Stimulated activated CD4-positive, alpha-beta T cell treated with anti-CD3 and anti-CD28 coated beads, Interleukin-12 subunit alpha, Interleukin-12 subunit beta, amount 100 ng/mL, for 24 hours (primary cell): ENCODE data around the gene TGFBR3.
"Not testable (repeated sequence)": the region's sequence is repeated elsewhere in the genome, so short reads cannot be mapped to it uniquely, and the experiment has no call there.

Source experiments
- DNase-seq, 2 experiments: peaks; one replicate each; pipeline ENCODE4 v3.0.0-alpha.2; 2020; ENCODE audit warnings: low read depth in 2 of 2

TGFBR3 gene

DNA sequence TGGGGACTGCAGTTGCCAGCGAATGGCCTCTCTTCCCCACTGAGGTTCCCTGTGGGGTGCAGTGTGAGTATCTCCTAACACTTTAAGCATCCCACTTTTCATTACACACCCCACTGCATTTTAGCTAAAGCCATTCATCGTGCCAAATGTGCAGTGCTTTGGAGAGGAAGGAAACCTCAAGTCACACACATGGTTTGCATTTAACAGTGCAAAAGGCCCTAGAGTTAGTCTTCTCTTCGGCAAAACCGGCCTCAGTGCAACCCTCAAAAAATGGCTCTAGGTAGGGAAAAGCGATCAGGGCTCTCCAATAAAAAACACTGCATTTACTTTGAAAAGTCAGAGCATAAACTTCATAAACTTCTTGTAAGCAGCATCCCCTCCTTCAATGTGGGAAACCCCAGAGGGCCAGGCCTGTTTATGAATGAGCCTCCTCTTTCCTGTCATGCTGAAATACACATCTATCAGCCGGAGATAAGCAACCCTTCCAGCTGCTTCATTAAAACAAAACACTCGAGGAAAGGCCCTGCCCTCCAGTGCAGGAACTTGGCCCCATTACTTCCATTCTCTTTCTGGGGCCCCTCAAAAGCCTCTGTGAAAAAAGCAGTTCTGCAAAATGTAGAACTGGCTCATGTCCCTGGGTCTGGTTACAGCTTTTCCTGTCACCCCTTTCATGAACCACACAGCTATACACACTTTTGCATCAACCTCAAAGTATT is 201.3 kb downstream of the TGFBR3 start:
- no peak for DNase-seq

DNA sequence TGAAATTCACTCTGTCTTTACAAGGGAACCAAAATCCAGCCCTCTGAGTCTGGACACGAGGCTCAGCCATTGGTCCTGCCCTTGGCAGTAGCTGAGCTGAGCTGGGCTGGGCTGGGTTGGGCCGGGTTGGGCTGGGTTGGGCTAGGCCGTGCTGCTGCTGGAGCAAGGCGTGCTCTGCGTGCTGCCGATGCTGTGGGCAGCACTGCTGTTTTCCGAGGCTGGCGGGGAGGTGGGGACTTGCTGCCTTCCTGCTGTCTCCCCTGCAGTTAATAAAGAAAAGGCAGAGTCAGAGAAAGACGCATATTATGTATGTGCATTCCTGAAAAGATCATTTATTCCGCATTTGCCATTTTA is 202.4 kb downstream of the TGFBR3 start:
- DNase-seq, result no peak

DNA sequence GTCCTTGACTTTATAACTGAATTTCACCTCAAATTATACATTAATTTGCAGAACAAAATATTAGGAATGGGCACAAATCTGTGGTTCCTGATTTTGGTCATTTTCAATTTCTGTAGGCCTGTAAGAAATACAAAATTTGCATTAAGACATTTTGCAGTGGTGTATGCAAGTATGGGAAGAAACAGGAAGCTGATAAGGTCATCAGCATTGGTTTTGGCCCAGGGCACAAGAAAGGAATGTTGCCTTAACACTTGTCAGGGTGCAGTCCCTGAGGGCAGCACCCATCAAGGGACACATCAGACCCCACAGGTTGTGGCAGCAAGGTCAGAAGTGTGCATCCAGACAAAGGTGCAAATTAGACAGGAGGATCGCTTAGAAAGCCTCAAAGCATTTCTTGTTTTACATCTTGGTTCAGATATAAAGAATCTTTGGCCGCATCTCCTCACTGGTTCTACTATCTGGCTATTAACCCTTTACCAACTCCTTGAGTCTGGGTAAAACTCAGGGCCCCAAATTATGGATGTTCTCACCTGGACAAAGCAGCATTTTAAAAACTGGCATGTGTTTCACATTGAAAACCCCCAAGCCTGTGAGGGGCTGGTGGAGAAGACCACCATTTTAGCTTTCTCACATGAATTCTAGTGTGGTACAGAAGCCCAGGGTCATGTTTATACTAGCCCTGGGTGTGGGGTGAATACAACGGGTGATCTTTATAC is 202.9 kb downstream of the TGFBR3 start:
- DNase-seq, result no peak

DNA sequence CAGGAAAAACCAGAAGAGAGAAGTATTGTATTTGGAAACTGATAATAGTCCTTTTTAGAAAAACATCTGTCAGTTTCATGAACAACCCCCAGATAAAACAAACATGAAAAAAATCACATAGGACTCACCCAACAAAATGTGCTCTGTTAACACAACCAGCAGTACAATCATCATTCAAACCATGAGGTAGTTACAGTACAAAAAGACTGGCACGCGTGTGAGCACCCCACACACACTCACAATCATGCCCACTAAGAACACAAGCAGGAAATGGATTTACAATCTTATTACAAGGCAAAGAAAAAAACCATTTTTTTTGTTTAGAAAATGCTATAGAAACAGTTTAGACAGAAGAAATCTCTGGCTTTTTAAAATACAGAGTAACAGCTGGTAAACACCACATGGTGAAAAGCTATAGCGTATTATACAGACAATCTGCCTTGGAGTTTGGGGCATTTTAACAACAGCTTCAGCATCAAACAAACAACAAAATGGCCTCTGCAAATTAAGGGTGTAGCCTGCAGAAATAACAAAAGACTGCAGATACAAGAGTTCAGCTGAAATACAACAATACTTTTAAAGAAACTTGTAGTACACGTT is 205.3 kb downstream of the TGFBR3 start:
- no peak for DNase-seq

DNA sequence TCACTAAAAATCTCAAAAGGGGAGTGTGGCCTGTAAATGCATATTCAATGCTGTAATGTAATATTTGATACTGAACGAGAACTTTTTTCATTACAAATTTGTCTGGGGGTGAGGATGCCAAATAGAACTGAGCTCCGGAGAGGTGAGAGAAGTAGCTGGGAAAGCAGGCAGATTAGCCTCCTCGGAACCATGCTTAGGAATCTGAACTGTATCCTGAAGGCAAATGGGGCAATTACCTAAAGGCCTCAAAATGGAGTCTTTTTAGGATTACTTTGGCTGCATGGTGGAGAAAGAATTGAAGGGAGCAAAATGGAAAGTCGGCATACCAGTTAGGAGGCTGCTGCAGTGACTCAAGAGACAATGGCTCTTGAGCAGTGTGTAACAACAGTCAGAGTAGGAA is 206.5 kb downstream of the TGFBR3 start:
- no peak for DNase-seq

DNA sequence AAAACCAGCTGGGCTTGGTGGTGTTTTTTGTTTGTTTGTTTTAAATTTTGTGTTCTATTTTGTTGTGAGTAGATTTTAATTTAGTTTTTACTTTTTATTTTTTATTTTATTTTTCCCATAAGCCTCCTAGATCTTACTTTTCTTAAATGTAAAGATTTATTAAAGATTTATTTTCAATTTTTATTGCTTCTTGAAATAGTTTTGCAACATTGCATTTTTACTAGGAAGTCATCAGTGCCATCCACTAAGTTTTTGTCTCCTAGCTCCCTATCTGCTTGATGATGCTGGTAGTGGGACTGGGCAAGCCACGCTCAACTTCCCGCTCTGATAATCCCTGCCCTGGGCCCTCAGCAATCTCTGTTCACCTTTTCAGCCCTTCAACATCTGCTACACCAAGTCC is 209.9 kb downstream of the TGFBR3 start:
- no peak for DNase-seq

DNA sequence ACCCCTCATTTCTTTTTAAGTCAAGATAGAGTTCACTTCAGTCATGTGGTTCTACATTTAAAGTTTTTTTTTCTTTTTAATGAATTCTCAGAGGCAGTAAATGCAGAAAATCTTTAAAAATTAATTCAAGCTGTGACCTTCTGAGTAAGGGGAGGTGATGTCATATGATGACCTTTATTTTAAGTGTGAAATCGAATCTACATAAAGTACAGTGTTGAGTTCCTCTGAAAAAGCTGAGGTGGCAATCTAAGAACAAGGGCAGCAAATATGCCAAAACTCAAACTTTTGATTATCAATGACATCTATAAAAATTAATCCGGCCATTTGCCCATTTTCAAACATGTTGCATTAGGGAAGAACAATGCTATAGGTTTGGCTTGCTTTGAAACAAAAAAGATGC is 211.8 kb downstream of the TGFBR3 start:
- DNase-seq, result no peak

DNA sequence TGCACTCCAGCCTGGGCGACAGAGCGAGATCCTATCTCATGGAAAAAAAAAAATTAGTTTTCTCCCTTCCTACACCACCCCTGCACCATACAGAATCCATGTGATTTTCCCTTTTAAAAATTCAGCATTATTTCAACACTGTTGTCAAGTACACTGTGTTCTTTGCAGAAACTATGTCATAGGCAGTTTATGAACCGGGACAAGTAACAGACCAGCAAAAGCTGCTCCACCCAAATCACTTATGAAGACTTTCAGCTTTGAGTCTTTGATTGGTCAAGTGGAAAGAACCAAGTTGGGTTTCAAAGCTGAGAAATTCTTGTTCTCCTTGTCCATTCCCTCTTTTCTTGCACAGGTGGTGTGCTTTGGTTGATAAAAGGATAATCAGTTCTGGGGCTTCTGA is 212.3 kb downstream of the TGFBR3 start:
- no peak for DNase-seq

DNA sequence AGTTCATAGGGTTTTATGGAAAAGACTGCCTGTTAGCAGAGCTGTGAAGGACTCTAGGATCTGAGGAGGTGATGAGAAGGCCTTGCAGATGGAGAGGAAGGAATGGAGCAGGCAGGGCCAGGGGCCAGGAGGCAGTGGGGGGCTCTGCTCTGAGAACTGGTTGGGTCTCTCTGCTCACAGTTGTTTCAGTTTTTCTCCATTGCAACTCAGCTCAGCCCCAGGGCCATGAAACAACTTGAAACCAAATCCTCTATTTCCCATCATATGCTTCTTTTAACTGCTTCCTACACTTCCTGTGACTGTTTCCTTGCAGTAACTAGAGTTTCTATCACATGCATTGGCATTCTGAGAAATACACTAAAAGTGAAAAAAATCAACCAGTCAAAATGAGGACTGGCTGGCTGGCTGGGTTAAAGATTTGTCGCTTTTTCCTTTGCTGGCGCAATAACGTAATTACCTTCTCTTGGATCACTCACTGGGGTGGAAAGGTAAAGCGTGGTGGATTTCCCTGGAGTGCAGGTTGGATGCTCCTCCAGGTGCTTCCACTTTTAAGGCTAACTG is 213.3 kb downstream of the TGFBR3 start:
- no peak for DNase-seq

DNA sequence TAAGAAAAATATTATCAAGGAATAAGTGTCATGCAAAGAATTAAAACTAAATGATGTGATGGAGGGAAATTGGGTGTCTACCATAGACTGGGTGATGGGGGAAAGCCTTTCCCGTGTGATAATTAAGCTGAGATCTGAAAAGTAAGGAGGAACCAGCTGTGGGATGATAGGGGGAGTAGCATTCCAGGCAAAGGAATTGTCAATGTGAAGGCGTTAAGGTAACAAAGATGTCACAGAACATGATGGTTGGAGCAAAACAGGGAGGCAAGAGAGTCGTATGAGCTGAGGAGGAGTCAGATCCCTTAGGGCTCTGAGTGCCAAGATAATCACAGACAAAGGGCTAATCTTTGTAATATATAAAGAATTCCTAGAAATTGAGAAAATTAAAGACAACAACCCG is 215.2 kb downstream of the TGFBR3 start:
- no peak for DNase-seq

DNA sequence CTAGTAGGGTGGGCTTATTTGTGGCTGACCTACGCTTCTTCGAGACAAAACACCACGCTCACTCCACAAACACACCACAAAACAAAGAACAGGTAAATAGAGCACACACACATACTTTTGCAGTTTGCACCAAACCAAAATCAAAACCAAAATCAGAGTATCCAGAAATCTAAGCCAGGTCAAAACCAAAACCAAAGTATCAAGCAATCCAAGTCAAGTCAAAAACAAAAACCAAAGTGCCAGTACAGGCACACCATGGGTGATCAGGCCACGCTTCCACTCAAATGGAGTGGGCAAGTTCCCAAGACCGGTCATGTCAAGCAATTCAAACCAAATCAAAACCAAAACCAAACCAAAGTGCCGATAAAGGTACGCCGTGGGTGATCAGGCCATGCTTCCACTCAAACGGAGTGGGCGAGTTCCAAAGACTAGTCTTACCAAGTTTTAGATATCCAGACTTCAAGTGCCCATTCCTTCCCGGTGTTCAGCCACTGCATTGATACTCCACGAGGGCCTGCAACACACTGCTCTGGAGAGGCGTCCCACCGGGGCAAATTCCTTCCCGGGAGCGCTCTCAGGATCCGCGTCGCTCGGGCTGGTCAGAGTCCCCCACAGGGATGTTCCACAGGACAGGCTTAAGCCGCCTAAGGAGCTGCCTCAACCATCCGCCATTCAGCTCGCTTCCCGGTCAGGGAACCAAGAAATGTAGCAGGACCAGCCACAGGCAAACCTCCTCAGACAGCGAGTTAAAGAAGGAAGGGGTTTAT is 216.2 kb downstream of the TGFBR3 start:
- no peak for DNase-seq

DNA sequence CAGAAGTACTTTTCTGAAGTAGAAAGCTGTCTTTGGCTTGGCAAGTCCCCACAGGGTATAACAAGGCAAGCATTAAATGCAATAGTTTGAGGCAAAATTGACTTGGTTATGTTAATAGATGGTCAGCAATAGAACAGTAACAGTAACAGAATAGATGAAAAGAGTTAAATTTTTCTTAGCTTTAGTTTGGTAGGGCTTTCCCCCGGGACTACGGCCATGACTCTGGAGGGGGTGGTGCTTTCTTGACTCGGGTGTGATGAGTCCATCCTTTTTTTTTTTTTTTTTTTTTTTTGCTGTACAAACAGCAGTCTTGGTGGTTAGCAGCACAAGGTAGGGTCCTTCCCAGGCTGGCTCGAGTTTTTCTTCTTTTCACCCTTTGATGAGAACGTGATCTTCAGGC is 219.3 kb downstream of the TGFBR3 start:
- DNase-seq, result not testable (repeated sequence)

DNA sequence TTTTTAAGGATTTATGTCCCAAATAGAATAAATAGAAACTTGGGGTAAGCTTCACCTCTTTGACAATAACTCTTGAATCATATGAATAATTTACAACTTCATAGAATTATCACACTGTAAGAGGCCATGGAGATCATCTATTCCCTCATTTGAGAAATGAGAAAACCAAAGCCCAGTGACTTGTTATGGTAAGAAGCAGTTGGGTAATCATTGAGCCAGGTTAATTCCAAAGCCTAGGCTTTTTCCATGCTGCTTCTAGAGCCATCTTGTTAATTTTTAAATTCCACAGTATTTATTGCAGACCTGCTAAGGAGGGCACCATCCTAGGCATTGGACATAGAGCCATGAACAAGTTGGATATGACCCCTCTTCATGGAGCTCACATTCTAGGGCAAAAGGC is 224.8 kb downstream of the TGFBR3 start:
- DNase-seq, result no peak

DNA sequence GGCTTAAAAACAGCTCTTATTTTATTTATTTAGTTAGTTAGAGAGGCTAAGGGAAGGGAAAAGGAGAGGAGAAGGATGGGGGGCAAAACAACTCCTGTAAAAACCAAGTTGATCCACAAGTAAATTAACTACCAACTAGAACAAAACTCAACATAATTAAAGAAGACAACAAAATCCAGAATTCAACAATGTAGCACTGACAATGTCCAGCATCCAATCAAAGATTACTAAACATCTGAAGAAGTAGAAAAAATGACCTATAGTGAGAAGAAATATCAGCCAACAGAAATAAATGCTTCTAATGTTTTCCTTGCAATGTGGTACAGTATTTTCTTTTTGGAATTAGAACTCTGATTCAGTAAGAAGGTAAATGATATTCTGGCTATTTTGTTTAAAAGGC is 225.2 kb downstream of the TGFBR3 start:
- DNase-seq, result no peak

DNA sequence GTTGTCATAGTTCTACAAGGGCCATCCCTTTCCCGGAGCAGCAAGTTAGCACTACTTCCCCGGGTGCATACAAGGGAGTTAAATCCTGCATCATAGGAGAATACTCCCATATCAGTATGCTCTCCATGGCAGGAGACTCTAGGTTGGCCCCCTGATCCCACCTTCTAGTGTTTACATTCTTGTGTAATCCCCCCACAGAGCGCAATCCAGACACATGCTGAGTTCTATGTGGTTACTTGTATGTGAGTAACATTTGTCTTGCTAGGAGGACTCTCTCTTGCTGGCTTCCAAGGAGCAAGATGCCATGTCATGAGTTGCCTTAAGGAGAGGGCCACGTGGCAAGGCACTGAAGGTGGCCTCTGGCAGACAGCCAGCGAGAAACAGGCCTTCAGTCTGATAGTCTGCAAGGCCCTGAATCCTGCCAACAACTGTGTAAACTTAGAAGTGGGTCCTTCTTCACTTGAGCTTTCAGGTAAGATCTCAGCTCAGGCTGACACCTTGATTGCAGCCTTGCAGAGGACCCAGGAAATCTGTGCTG is 230.0 kb downstream of the TGFBR3 start:
- no peak for DNase-seq

DNA sequence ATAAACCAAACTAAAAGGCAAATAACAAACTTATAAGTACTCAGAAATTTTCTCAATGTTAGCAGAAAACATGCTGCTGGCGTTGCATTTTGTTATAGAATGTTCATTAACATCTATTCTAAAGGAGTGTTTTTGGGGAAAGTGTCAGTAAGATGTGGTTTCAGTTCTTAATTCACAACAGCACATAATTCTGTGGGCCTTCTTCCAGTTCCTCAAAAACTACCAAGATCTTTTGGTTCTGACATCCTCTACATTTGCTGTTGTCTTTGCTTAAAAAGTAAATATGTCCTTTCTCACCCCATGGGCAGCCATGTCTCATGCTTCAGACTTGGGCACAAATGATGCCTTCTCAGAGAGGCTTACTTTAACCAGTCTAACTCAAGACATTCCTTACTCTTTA is 232.8 kb downstream of the TGFBR3 start:
- no peak for DNase-seq

DNA sequence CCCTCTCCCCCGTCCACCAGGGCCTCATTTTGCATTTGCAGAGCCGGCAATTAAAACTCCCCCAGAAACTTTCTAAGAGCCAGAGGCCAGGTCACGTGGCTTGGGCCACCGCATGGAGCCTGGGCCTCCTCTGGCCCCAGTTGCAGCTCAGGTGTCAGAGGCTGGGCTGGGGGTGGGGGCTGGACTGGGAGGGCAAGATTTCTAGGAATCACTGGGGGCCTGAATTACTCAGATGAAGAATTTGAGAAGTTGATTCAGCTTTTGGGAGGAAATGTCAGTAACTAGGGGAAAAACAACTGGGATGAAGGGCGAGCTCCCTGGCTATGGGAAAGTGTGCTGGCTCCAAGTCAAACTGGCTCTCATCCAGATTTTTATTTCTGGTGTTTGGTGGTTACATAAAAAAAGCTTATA is 234.3 kb downstream of the TGFBR3 start:
- no peak for DNase-seq

DNA sequence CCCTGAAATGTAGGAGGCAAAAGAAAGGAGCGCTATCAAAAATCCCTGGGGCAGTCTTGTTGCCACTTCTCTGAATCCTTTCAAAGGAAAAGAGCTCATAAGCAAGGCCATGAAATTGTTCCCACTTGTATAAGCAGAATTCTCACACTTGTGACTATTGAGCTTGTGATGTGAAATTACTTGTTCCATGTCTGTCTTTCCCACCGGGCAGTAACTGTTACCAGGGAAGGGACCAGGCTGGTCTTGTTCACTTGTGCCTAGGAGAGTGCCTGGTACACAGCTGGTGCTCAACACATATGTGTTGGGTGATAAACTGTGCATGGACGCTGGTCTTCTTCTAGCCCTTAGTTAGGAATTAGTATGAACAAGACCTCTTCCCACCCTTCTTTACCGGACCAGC is 234.7 kb downstream of the TGFBR3 start:
- no peak for DNase-seq

DNA sequence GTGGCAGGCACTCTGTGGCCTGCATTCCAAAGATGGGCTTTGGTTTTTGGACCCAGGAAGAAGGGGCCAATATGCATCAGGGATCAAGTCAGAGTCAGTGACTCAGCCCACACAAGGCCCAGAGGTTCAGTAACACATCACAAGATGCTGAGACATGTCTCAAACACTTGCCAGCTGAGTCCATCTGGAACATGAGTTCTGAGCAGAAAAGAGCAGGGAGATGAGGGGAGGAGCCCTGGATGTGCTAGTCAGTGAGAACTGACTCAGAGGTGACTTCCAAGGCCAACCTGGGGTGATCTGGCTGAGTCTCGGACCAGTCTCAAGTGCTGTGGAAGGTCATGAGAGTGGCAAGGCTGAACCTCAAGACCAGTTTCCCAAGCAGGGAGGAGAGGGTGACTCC is 235.2 kb downstream of the TGFBR3 start:
- DNase-seq, result no peak

DNA sequence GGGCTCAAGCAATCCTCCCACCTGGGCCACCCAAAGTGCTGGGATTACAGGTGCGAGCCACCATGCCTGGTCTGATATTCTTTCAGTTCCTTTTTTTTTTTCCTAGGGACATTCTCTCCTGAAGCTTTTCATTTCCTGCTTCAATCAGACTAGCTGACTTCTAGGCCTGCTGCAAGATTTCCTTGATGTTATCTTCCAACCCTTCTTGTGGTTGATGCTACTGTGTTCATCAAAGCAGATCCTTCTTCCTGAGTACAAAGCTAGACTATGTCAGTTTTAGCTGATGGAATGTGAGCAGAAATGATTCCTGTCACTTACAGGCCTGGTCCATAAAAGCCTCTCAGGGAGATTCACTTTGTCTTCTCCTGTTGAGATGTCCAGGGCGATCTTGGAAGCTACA is 238.9 kb downstream of the TGFBR3 start:
- no peak for DNase-seq

DNA sequence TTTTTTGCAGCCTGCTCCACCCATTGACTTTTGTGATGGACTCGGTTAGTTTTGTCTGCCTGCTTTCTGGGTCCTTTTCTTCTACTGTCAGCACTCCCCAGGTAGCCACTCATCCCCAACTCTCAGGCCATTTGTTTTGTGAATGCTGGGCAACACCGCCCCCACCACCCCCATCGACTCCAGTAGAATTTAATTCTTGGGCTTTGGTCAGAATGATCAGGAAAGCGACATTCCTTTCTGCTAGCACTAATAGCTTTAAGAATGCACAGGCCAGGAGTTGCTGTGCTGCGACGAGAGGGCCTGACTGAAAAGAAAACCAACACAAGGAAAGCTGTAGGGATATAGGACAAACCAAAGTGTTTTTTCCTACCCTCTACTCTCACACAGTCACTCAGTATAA is 240.9 kb downstream of the TGFBR3 start:
- DNase-seq, result no peak

DNA sequence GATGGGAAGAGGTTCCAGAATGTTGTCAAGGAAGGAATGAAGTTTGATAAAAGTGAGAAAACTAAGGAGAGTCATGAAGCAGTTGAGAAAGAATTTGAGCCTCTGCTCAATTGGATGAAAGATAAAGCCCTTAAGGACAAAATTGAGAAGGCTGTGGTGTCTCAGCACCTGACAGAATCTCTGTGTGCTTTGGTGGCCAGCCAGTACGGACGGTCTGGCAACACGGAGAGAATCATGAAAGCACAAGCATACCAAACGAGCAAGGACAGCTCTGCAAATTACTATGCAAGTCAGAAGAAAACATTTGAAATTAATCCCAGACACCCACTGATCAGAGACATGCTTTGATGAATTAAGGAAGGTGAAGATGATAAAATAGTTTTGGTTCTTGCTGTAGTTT is 242.5 kb downstream of the TGFBR3 start:
- DNase-seq, result no peak
